ENCODE data around the gene SLC50A1.
"Not testable (repeated sequence)": the region's sequence is repeated elsewhere in the genome, so short reads cannot be mapped to it uniquely, and the experiment has no call there.

Gene SLC50A1

GRCh38 chr1:155137154-155137949 lies 1.7 kb downstream of the SLC50A1 start:
- DNase-seq: no peak

GRCh38 chr1:155139895-155140629 lies 4.4 kb downstream of the SLC50A1 start, which contains the start of gene DPM3:
Gene DPM3, minus strand, starts transcription at chr1:155140531. Its CDS starts 291 bp downstream, at chr1:155140240.
- peak; percentile 95 for DNase-seq

GRCh38 chr1:155140630-155140953 lies 4.9 kb downstream of the SLC50A1 start:
- no peak for DNase-seq

GRCh38 chr1:155141749-155142148 lies 6.1 kb downstream of the SLC50A1 start:
- DNase-seq: no peak

DNA sequence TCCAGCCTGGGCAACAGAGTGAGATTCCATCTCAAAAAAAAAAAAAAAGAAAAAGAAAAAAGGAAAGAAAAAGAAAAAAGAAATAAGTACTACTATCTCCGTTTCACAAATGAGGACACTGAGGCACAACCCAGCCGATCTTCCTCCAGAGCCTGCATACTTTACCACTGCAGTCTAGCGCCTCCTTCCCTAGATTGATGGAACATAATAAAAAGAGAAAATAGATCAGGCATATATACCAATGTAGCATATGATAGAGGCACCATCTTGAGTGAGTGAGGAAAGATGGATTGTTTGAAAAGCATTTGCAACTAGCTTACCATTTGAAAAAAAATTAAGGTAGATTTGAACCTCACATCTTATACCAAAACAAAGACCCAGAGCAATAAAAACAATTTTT lies 9.8 kb downstream of the SLC50A1 start:
- DNase-seq: no peak

DNA sequence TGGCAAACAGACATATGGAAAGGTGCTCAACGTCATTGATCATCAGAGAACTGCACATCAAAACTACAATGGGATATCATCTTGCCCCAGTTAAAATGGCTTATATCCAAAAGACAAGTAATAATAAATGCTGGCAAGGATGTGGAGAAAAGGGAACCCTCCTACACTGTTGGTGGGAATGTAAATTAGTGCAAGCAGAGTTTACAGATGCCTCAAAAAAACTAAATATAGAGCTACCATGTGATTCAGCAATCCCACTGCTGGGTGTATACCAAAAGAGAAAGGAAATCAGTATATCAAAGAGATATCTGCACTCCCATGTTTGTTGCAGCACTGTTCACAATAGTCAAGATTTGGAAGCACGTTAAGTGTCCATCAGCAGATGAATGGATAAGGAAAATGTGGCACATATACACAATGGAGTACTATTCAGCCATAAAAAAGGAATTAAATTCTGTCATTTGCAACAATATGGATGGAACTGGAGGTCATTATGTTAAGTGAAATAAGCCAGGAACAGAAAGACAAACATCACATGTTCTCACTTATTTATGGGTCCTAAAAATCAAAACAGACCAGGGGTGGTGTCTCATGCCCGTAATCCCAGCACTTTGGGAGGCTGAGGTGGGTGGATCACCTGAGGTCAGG lies 20.5 kb downstream of the SLC50A1 start:
- not testable (repeated sequence) for DNase-seq

- peak; percentile 63 for DNase-seq
These were observed 23.3 kb downstream of the SLC50A1 start for GRCh38 chr1:155158991-155159390.

- DNase-seq: peak; percentile 32
These were observed 24.5 kb downstream of the SLC50A1 start for GRCh38 chr1:155160128-155160527.

GRCh38 chr1:155162631-155163030 lies 27.0 kb downstream of the SLC50A1 start:
- DNase-seq: not testable (repeated sequence)

DNA sequence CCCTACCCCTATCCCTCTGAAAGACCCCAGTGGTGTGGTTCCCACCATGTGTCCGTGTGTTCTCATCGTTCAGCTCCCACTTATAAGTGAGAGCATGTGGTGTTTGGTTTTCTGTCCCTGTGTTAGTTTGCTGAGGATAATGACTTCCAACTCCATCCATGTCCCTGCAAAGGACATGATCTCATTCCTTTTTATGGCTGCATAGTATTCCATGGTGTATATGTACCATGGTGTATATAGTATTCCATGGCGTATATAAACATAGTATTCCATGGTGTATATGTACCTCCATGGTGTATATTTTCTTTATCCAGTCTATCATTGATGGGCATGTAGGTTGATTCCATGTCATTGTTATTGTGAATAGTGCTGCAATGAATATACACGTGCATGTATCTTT lies 28.1 kb downstream of the SLC50A1 start:
- not testable (repeated sequence) for DNase-seq

- DNase-seq: not testable (repeated sequence)
These were observed 29.0 kb downstream of the SLC50A1 start for GRCh38 chr1:155164625-155165024.

DNA sequence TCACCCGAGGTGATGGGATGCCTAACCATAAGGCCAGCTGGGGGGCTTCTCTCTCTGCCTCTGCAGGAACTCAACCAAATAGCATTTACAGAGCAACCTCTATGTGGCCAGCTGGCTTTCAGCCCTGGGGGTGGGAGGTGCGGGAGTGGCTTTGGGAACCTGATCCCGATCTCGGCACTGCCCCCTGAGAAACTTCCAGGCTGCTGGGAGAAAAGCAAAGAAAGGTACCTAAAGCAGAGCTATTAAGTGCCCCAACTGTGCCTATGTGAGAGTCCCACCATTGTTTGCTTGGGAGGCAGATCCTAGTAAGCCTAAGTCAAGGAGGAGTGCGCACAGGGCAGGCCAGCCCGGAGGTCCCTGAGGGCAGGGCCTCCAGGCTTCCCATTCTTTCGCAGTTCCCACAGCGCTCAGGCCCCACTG lies 30.4 kb downstream of the SLC50A1 start:
- no peak for DNase-seq

- peak; percentile 46 for DNase-seq
These were observed 31.0 kb downstream of the SLC50A1 start for GRCh38 chr1:155166471-155167165.

- peak; percentile 93 for DNase-seq
These were observed 31.8 kb downstream of the SLC50A1 start for GRCh38 chr1:155167166-155168104.

- DNase-seq: not testable (repeated sequence)
These were observed 32.4 kb downstream of the SLC50A1 start for GRCh38 chr1:155168105-155168445.

DNA sequence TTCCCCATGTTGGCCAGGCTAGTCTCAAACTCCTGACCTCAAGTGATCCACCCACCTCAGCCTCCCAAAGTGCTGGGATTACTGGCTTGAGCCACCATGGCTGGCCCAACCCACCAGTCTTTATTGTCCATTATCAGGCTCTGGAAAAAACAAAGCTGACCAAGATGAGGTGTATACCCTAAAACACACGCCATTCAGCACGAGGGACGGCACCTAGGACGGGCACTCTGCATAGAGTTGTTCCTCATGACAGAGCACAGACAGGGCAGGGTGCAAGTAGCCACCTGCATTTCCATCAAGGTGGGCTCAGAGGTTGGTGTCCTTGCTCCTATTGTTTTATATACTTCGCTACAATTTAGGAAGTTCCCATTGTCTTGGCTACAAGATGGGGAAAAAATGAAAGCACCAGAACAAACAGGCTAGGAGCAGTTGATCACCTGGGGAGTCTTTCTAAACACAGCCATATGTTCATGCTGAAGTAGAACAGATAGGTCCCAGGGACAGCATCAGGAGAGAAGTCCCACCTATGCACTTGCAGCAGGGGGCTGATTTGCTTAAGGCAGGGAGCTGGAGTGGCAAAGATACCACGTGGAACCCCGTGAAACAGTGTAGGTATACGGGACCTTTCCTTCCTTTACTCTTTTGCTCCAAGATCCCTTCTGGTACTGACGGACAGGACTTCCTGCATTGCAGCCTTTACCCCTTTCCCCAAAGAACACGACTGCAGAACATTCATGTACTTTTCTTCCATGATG lies 33.0 kb downstream of the SLC50A1 start:
- DNase-seq: peak; percentile 1

GRCh38 chr1:155169541-155169940 lies 33.9 kb downstream of the SLC50A1 start:
- DNase-seq: peak; percentile 1

DNA sequence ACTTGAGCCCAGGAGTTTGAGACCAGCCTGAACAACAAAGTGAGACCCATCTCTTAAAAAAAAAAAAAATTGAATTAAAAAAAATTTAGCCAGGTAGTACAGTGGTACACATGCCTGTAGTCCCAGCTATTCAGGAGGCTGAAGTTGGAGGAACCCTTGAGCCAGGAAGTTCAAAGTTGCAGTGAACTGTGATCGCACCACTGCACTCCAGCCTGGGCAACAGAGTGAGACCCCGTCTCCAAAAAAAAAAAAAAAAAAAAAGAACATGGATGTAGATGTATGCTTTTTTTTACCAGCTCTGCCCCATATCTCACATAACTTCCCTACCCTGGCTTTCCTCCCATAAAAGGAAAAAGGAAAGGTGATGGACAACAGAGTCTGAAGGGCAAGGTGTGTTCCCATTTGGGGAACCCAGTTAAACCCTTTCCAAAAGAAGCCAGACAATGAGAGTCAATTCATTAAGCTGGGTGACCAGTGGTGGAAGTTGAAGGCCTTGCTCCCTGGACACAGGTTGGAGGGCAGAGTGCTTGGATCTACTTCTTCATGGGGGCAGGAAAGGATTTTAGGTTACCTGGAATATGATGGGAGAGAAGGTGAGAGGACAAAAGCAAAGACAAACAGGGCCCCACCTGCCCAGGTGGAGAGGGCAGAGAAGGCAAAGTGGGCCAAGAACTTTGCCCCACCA lies 34.6 kb downstream of the SLC50A1 start:
- DNase-seq: peak; percentile 1

DNA sequence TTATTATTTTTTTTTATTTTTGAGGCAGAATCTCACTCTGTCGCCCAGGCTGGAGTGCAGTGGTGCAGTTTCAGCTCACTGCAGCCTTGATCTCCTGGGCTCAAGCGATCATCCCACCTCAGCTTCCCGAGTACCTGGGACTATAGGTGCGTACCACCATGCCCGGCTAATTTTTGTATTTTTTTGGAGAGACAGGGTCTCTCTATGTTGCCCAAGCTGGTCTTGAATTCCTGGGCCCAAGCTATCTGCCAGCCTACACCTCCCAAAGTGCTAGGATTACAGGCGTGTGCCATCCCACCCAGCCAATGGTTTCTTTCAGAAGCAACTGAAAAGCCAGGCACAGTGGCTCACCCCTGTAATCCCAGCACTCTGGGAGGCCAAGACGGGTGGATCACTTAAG lies 35.2 kb downstream of the SLC50A1 start:
- DNase-seq: peak; percentile 0
